WTC11 (cell line): Measurements from ENCODE around the gene CLASP1. TPM values are rescaled to one million over a fixed set of nuclear protein-coding genes. Genes with fewer than 3 reads are reported as not detected.

Experiments used
- ATAC-seq: fragments of 200-7000 bp; cut with Tn5 transposase; 2 replicates; pipeline ENCODE4 v1.10.0; 2021; ENCODE audit warnings: mild to moderate bottlenecking, moderate library complexity
- CTCF ChIA-PET: fragments of 300-600 bp; sonication (Branson Sonifier 250); formaldehyde crosslinking; loops from one replicate; lab custom pipeline; 2021; ENCODE audit warnings: antibody characterized with exemption; lab: Charles Lee
- POLR2A ChIA-PET: fragments of 350-600 bp; sonication (Branson Sonifier 250); formaldehyde crosslinking; loops from one replicate; lab custom pipeline; 2021; ENCODE audit warnings: antibody characterized with exemption; lab: Charles Lee
- DNase-seq: peaks from one replicate; pipeline ENCODE4 v3.0.0; 2021; ENCODE audit warnings: low spot score
- H3K27ac Mint-ChIP-seq: 2 replicates; pipeline ENCODE4 v1.8.0; 2021; ENCODE audit warnings: mixed read lengths
- H3K27me3 Mint-ChIP-seq: 2 replicates; pipeline ENCODE4 v1.8.0; 2021; ENCODE audit warnings: low read depth, mild to moderate bottlenecking, moderate library complexity, mixed read lengths
- H3K36me3 Mint-ChIP-seq: 2 replicates; pipeline ENCODE4 v1.8.0; 2021; ENCODE audit warnings: mixed read lengths
- H3K4me1 Mint-ChIP-seq: 2 replicates; pipeline ENCODE4 v1.8.0; 2022; ENCODE audit warnings: mixed read lengths
- H3K4me3 Mint-ChIP-seq: 2 replicates; pipeline ENCODE4 v1.8.0; 2021; ENCODE audit warnings: mild to moderate bottlenecking, moderate library complexity, mixed read lengths
- H3K9me3 Mint-ChIP-seq: 2 replicates; pipeline ENCODE4 v1.8.0; 2021; ENCODE audit warnings: mixed read lengths
- ARID4B ChIP-seq: sonication (generic); formaldehyde crosslinking; IDR thresholded peaks from 2 replicates; pipeline ENCODE4 v1.8.0; 2023; ENCODE audit warnings: missing genetic modification reagents, mild to moderate bottlenecking, borderline replicate concordance
- ATF6 ChIP-seq: sonication (generic); formaldehyde crosslinking; IDR thresholded peaks from 2 replicates; pipeline ENCODE4 v1.8.1; 2023; ENCODE audit warnings: mild to moderate bottlenecking, missing genetic modification reagents
- CBFB ChIP-seq: sonication (generic); formaldehyde crosslinking; IDR thresholded peaks from 2 replicates; pipeline ENCODE4 v1.8.1; 2022; ENCODE audit warnings: mild to moderate bottlenecking, low read depth, missing genetic modification reagents
- CTCF ChIP-seq: fragments of 200-600 bp; IDR thresholded peaks from 2 replicates; pipeline ENCODE4 v1.8.0; 2022; ENCODE audit warnings: antibody characterized with exemption
- E2F5 ChIP-seq: sonication (generic); formaldehyde crosslinking; IDR thresholded peaks from 2 replicates; pipeline ENCODE4 v1.8.1; 2022; ENCODE audit warnings: mild to moderate bottlenecking, moderate library complexity, missing genetic modification reagents
- EMX1 ChIP-seq: fragments of 250-450 bp; sonication (Bioruptor Pico); IDR thresholded peaks from 2 replicates; pipeline ENCODE4 v1.8.0; 2021; ENCODE audit warnings: mild to moderate bottlenecking
- ERG ChIP-seq: fragments of 250-450 bp; sonication (Bioruptor Pico); IDR thresholded peaks from 2 replicates; pipeline ENCODE4 v1.8.0; 2021; ENCODE audit warnings: mild to moderate bottlenecking
- ESRRA ChIP-seq: sonication (generic); formaldehyde crosslinking; IDR thresholded peaks from 2 replicates; pipeline ENCODE4 v1.8.1; 2022; ENCODE audit warnings: mild to moderate bottlenecking, missing genetic modification reagents, borderline replicate concordance
- FOXK1 ChIP-seq: sonication (generic); formaldehyde crosslinking; IDR thresholded peaks from 2 replicates; pipeline ENCODE4 v1.8.0; 2022; ENCODE audit warnings: mild to moderate bottlenecking, moderate library complexity, missing genetic modification reagents
- GABPB1 ChIP-seq: sonication (generic); formaldehyde crosslinking; IDR thresholded peaks from 2 replicates; pipeline ENCODE4 v1.8.1; 2023; ENCODE audit warnings: mild to moderate bottlenecking, missing genetic modification reagents
- HMGA2 ChIP-seq: fragments of 250-450 bp; sonication (Bioruptor Pico); IDR thresholded peaks from 2 replicates; pipeline ENCODE4 v1.4.0; 2021; ENCODE audit warnings: mild to moderate bottlenecking, moderate library complexity
- MYBL2 ChIP-seq: sonication (generic); formaldehyde crosslinking; IDR thresholded peaks from 2 replicates; pipeline ENCODE4 v1.8.1; 2023; ENCODE audit warnings: mild to moderate bottlenecking, moderate library complexity, missing genetic modification reagents
- OVOL2 ChIP-seq: fragments of 250-450 bp; sonication (Bioruptor Pico); IDR thresholded peaks from 2 replicates; pipeline ENCODE4 v1.9.0; 2021; ENCODE audit warnings: mild to moderate bottlenecking, borderline replicate concordance
- RORB ChIP-seq: fragments of 250-450 bp; sonication (Bioruptor Pico); IDR thresholded peaks from 2 replicates; pipeline ENCODE4 v1.9.0; 2021; ENCODE audit warnings: mild to moderate bottlenecking
- USF2 ChIP-seq: sonication (generic); formaldehyde crosslinking; IDR thresholded peaks from 2 replicates; pipeline ENCODE4 v1.8.1; 2023; ENCODE audit warnings: mild to moderate bottlenecking, missing genetic modification reagents, moderate library complexity
- ZNF219 ChIP-seq: sonication (generic); formaldehyde crosslinking; IDR thresholded peaks from 2 replicates; pipeline ENCODE4 v1.8.0; 2023; ENCODE audit warnings: missing genetic modification reagents, mild to moderate bottlenecking, borderline replicate concordance
- ZNF232 ChIP-seq: sonication (generic); formaldehyde crosslinking; IDR thresholded peaks from 2 replicates; pipeline ENCODE4 v1.8.0; 2022; ENCODE audit warnings: mild to moderate bottlenecking, missing genetic modification reagents
- ZNF263 ChIP-seq: sonication (generic); formaldehyde crosslinking; IDR thresholded peaks from 2 replicates; pipeline ENCODE4 v1.8.1; 2022; ENCODE audit warnings: low read depth, mild to moderate bottlenecking, moderate library complexity, missing genetic modification reagents
- ZNF416 ChIP-seq: fragments of 250-450 bp; sonication (Bioruptor Pico); IDR thresholded peaks from 2 replicates; pipeline ENCODE4 v1.9.0; 2021; ENCODE audit warnings: mild to moderate bottlenecking, inconsistent platforms
- ZNF423 ChIP-seq: fragments of 250-450 bp; sonication (Bioruptor Pico); IDR thresholded peaks from 2 replicates; pipeline ENCODE4 v2.1.2; 2022; ENCODE audit warnings: mild to moderate bottlenecking, moderate library complexity
- total RNA-seq: library from RNA; stranded (reverse); gene quantifications from 3 replicates; pipeline ENCODE4 v1.2.3, GENCODE V29; 2021

Gene CLASP1
- total RNA-seq, 1 experiment from 2014 or later, result 50.0 TPM

GRCh38 chr2:121417826-121418225, 231.4 kb downstream of the CLASP1 start:
- H3K4me3 Mint-ChIP-seq, result no peak overlapping the region
- TF ChIP-seq ZNF219 (CRISPR knock-in tag), result no peak
- H3K9me3 Mint-ChIP-seq, result no peaks in the 10 kb centered on the region
- H3K27ac Mint-ChIP-seq, result no peak overlapping the region
- ATAC-seq (no peak), DNase-seq (no peak)
- H3K27me3 Mint-ChIP-seq, result no peaks in the 10 kb centered on the region
- peaks cover 12% of the 10 kb centered on the region for H3K36me3 Mint-ChIP-seq
- ChIA-PET CTCF (no interaction called here), POLR2A (no interaction called here)
- H3K4me1 Mint-ChIP-seq, result no peaks in the 10 kb centered on the region

- ChIA-PET POLR2A (no interaction called here), CTCF (interaction anchor here (0.9 kb wide), 1 partner anchor 13 kb away, joined by 3 read pairs; no protein-coding TSS in a partner anchor)
- Mint-ChIP-seq H3K4me1 (peaks cover 6% of the 10 kb centered on the region), H3K9me3 (no peaks in the 10 kb centered on the region), H3K27ac (no peak overlapping the region), H3K36me3 (peaks cover 11% of the 10 kb centered on the region)
- ATAC-seq (no peak), DNase-seq (no peak)
- TF ChIP-seq ATF6 (CRISPR knock-in tag), result no peak
- no peak for TF ChIP-seq ZNF232 (CRISPR knock-in tag)
- TF ChIP-seq ZNF423 (CRISPR knock-in tag), result no peak
- TF ChIP-seq ERG (CRISPR knock-in tag), result no peak
- no peak for TF ChIP-seq MYBL2 (CRISPR knock-in tag)
- TF ChIP-seq OVOL2 (CRISPR knock-in tag), result no peak
- no peak for TF ChIP-seq EMX1 (CRISPR knock-in tag)
- no peak for TF ChIP-seq ZNF416
- no peak for TF ChIP-seq ESRRA (CRISPR knock-in tag)
- TF ChIP-seq E2F5, result no peak
- TF ChIP-seq GABPB1 (CRISPR knock-in tag), result no peak
- no peak for TF ChIP-seq ARID4B (CRISPR knock-in tag)
- TF ChIP-seq CTCF, result no peak
- no peak for TF ChIP-seq ZNF263
- no peak for TF ChIP-seq HMGA2
- TF ChIP-seq RORB (CRISPR knock-in tag), result no peak
- TF ChIP-seq FOXK1 (CRISPR knock-in tag), result no peak
- no peak for TF ChIP-seq CBFB (CRISPR knock-in tag)
- TF ChIP-seq USF2 (CRISPR knock-in tag), result no peak
- TF ChIP-seq, all 79 proteins: peak for 0
- Mint-ChIP-seq H3K27me3 (no peaks in the 10 kb centered on the region), H3K4me3 (no peak overlapping the region)
Measured at GRCh38 chr2:121415727-121416126, 233.5 kb downstream of the CLASP1 start.
